ENCODE measurements around the gene B4GALNT3. TPM values are rescaled to one million over a fixed set of nuclear protein-coding genes. Genes with fewer than 3 reads are reported as not detected.

B4GALNT3 gene
- total RNA-seq, 1 donor from 2014 or later = 49.6 TPM

DNA sequence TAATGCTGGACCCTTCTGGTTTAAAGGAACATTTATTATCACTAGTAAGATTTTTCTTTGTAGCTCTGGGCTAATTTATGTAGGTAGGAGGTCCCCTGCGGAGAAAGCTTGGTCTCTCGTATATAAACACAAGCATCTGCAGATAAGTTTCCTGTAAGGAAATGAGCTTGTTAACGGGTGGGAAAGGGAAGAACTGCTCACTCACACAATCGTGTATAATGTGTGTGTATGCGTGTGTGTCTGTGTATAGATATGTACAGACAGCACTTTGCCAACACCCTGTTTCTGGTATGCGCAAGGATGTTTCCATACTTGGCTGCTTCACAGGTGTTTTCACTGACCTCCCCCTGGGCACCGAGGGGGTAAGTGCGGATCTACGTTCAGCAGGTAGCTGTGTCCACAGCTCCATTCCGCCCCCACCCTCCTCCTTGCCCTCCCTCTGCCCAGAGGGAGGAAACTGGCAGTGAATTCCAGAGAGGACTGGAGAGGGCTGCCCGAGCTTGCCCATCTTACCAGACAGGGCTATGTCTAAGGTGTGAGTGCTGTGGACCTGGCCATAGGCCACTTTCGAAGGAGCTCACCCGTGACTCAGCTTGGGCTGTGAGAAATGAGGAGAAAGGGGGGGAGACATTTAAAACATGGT is 138.3 kb downstream of the B4GALNT3 start:
- DNase-seq (no peak), ATAC-seq (peak; percentile 60)
- intact Hi-C loops (cut with micrococcal nuclease) = no loop called here

DNA sequence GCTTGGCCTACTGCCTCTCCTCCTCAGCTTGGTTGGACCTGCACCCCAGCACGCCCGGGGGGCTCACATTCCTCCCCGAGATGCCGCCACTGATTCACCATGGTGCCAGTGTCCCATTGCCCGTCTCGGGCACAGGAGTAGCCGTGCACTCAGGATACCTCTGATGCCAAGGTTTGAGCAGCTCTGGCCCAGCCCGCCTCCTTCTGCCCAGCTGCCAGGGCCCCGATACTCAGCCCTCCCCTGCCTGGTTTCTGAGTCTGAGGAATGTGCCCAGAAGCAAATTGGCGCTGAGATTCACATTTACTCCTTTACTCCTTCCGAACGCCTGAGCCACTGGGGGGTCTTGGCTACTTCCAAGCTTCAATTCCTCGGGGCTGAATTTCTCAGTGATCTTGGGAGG is 140.0 kb downstream of the B4GALNT3 start:
- intact Hi-C loops (cut with micrococcal nuclease) = no loop called here
- ATAC-seq (no peak), DNase-seq (no peak)

DNA sequence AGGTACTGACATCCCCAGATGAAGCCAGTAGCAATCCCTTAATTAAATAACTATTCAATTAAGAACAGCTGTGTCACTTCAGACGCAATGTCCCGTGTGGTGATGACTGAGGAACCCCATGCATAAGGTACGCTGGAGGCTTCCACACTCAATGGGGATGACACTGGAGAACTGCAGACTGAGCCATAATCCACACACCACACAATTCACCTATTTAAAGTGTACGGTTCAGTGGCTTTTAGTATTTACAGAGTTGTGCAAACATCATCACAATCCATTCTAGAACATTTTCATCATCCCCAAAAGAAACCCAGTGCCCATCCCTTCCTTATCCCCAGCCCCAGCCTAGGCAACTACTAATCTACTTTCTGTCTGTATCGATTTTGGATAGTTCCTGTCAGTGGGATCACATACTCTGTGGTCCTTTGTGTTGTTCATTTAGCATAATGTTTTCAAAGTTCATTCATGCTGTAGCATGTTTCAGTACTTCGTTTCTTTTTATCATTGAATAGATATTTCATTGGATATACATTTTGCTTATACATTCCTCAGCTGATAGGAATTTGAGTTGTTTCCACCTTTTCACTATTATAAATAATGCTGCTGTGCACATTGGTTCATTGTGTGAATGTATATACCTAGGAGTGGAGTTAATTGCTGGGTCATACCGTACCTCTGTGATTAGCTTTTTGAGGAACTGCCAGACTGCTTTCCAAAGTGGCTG is 142.4 kb downstream of the B4GALNT3 start:
- intact Hi-C loops (cut with micrococcal nuclease) = no loop called here
- ATAC-seq (no peak), DNase-seq (no peak)

DNA sequence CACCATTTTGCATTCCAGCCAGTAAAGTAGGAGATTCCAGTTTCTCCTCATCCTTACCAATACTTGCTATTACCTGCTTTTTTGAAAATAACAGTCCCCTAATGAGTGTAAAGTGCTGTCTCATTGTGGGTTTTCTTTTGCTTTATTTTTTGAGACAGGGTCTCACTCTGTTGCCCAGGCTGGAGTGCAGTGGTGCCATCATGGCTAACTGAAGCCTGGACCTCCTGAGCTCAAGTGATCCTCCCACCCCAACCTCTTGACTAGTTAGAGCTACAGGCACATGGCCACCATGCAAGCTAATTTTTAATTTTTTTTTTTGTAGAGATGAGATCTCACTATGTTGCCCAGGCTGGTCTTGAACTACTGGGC is 142.9 kb downstream of the B4GALNT3 start:
- DNase-seq (no peak), ATAC-seq (no peak)
- intact Hi-C loops (cut with micrococcal nuclease) = no loop called here

DNA sequence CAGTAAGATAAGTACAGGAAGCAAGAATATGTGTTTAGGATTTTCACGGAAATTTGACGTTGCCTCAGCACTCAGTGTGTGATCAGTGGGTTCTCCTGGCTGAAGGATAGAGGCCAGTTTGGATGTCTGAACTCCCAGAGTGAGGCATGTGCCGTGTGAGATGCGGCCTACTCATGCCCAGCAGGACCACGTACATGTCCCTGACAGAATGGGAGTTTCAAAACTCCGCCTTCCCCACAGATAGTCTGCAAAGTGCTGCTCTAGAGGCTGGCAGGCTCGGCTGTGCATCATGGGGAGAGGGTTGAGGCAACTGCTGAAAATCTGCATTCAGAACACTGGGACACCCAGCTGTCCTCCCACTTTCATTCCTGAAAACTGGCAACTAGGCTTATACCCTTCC is 145.2 kb downstream of the B4GALNT3 start:
- no peak for DNase-seq
- ATAC-seq = no peak
- intact Hi-C loops (cut with micrococcal nuclease) = no loop called here

DNA sequence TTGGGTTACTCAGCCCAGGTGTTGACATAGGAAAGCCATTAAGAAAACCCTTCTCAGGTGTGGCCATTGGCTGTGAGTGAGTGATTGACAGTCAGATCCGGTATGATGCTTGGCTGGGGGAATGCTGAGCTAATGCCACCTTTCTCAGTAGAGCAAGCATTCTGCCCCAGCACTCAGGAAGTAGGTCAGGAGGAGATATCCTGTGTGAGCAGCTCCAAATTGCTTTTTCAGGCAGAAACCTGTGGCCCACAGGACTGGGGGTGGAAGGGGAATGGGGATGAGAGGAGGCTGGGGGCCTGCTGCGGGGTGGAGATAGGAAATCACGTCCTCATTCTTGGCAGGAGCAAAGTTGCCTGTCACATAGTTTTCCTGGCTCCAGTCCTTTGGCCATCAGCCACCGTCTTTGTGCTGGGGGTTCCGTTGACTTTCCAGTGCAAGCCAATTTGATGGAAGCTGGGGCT is 147.8 kb downstream of the B4GALNT3 start:
- ATAC-seq (peak; percentile 70), DNase-seq (peak; percentile 77)
- intact Hi-C loops (cut with micrococcal nuclease) = no loop called here

DNA sequence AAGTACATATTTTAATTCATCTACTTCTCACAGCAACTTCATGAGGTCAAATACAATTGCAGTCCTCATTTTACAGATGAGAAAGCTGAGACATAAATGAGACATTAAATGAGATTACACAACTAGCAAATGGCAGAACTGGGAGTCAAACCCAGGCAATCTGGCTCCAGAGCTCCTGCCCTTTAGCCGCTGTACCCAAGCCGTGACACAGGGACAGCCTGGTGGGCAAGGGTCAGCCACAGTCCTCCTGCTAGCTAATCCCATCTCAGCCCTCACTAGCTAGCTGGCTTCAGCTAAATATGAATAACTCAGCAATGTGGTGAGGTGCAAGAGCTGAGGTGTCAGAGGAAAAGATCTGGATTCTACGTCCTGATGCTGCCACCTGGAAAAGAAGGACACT is 148.7 kb downstream of the B4GALNT3 start:
- DNase-seq (no peak), ATAC-seq (no peak)
- intact Hi-C loops (cut with micrococcal nuclease) = no loop called here

DNA sequence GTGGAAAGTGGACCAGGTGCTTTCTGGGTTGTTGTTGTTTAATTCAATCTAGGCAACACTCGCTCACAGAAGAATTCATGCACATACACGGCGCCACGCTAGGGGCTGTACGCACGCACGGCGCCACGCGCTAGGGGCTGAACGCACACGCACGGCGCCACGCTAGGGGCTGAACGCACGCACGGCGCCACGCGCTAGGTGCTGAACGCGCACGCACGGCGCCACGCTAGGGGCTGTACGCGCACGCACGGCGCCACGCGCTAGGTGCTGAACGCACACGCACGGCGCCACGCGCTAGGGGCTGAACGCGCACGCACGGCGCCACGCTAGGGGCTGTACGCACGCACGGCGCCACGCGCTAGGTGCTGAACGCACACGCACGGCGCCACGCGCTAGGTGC is 149.2 kb downstream of the B4GALNT3 start:
- intact Hi-C loops (cut with micrococcal nuclease) = no loop called here
- DNase-seq (no peak), ATAC-seq (no peak)

DNA sequence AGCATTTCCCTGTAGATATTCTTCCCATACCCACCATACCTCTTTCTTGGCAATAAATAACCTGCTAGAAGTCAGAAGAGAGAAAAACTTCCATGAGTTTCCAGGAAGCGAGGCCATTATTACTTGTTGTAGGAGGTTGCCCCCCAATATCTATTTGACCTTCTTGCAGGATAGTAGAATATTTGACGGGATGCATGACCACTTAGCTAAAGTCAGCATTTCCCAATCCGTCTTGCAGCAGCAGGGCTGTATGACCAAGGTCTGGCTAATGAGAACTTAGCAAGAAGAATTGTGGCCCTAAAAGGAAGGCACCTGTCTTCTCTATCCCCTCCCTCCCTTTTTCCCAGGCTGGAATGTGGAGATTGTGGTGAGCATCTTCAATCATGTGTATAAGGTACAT is 152.0 kb downstream of the B4GALNT3 start:
- ATAC-seq (no peak), DNase-seq (no peak)
- intact Hi-C loops (cut with micrococcal nuclease) = no loop called here

DNA sequence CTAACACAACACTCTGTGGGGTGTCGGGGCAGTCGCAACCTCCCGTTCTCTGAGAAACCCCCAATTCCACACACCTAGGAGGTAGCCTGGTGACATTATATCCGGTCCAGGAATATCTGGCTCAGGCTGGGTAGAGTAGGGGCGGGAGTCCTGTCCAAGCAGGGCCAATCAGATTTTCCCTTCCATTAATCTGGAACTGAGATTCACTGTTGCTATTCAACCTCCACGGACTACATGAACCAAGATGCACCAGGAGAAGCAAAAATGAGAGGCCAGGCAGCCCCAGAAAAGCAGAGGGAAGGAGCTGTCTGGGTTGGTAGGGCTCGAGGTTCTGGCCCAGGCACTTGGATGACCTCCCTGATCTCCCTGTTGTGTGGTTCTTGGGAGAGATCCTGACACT is 152.6 kb downstream of the B4GALNT3 start:
- ATAC-seq = no peak
- intact Hi-C loops (cut with micrococcal nuclease) = no loop called here
- no peak for DNase-seq

DNA sequence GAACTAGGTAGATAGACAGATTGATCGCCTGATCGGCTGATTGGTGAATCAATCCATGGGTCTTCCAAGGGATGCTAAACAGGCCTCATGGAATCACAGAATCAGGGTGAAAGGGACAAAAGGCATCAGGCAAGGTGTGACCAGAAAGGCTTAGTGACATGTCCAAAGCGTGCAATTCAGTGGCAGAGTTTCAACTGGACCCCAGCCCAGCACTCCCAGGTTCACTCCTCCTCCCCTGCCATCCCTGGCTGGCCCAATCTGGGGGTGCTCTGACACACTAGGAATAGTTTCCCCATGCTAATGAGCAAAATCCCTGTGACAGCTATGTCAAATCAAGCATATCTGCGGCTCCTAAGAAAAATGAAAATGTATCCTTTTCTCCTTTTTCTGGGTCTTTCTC is 153.1 kb downstream of the B4GALNT3 start:
- peak; percentile 65 for DNase-seq
- intact Hi-C loops (cut with micrococcal nuclease) = no loop called here
- no peak for ATAC-seq

Other genes with a start within 250 kb of the B4GALNT3 start
- 1.2 TPM for gene SLC6A12, start 245.8 kb upstream of the B4GALNT3 start, total RNA-seq
- 1.9 TPM for gene SLC6A13, start 197.1 kb upstream of the B4GALNT3 start, total RNA-seq
- 27.3 TPM for gene KDM5A, start 70.6 kb upstream of the B4GALNT3 start, total RNA-seq
- gene CCDC77, start 58.3 kb upstream of the B4GALNT3 start, total RNA-seq = 2.8 TPM
- gene NINJ2, start 203.5 kb downstream of the B4GALNT3 start, total RNA-seq = 5.3 TPM

Measured in left ventricle myocardium superior (tissue), 1 donor.